Measurements from ENCODE around the gene GRM7.

Gene GRM7

DNA sequence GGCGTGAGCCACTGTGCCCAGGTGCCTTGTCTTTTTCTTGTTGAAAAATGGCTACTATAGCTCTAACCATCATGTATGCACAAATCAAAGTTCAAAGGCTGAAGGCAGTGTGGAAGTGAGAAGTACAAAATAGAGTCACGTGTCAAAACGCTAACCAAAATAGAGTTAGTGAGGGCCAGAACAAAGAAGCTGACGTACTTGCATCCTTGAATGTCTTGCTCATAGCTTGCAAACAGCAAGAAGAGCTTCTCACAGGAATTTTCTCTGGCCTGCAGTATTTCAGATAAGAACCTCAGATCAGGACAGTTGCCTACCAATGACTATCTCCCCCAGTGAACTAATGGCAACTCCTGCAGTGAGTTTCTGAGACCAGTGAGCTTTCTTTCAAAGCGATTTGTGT, 713.5 kb downstream of the GRM7 start:
- no peak for TF ChIP-seq CTCF (IDR thresholded peaks at IDR 0.05; ENCODE audit: extremely low read depth, insufficient read depth, missing control alignments)
- in situ Hi-C loops (cut with MboI; ENCODE audit: low pct_unique_long_range_greater_than_20kb, low sequenced_read_pairs, unreplicated experiment): no loop called here
- DNase-seq (ENCODE audit: low spot score): no peak

DNA sequence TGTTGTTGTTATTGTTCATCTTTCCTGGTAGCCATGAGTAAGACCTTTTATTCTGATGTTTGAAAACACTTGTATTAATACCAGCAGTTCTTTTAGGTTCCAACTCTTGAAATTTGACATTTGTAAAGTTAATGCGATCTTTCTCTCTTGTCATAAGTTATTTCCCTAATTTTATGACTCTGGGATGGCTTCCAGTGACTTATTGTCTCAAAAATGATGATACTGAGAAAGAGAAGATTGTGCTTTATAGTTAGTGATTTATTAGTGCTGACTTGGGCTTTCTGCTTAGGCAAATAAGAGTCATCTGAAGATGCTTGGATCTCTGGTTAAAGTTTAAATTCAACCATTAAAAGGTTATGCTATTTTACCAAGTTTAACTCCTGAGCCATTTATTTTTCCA, 715.2 kb downstream of the GRM7 start:
- DNase-seq (ENCODE audit: low spot score): no peak
- no peak for TF ChIP-seq CTCF (IDR thresholded peaks at IDR 0.05; ENCODE audit: extremely low read depth, insufficient read depth, missing control alignments)
- in situ Hi-C loops (cut with MboI; ENCODE audit: low pct_unique_long_range_greater_than_20kb, low sequenced_read_pairs, unreplicated experiment): no loop called here

DNA sequence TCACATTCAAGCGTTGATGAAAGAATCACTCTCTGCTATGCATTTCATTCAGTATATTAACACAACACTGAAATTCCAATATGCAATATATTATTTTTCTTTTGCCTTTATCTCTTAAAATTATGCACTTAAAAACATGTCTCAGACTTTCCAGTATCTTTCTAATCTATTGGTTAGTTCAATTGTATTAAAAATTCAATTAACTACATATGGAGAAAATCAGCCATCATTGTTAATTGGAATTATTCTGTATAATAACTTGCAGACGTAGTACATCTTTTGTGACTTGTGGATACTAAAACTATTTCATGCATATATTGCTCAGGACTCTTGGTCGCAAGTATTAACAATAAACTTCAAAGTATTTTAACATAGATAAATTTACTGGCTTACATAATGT, 715.6 kb downstream of the GRM7 start:
- no peak for TF ChIP-seq CTCF (IDR thresholded peaks at IDR 0.05; ENCODE audit: extremely low read depth, insufficient read depth, missing control alignments)
- in situ Hi-C loops (cut with MboI; ENCODE audit: low pct_unique_long_range_greater_than_20kb, low sequenced_read_pairs, unreplicated experiment): no loop called here
- no peak for DNase-seq (ENCODE audit: low spot score)

GRCh38 chr3:7577513-7577912, 716.6 kb downstream of the GRM7 start:
- no peak for DNase-seq (ENCODE audit: low spot score)
- TF ChIP-seq CTCF (IDR thresholded peaks at IDR 0.05; ENCODE audit: extremely low read depth, insufficient read depth, missing control alignments): no peak
- in situ Hi-C loops (cut with MboI; ENCODE audit: low pct_unique_long_range_greater_than_20kb, low sequenced_read_pairs, unreplicated experiment): no loop called here

DNA sequence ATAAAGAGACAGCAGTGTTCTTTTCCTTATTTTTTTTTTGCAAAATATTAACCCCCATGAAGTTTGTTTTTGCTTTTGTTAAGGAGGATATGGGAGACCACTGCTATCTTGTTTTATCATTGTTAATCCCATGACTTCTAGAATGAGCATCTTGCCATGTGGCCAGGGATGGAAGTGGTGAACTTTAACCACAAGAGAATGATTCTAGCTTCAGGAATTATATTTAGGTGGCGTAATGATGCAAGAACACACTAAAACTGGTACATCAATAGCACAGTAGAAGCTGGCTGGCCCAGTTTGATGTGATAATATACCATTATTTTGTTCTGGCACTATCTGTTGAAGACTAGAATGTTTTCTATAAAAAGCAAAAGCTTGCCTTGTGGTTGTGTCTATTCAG, 720.9 kb downstream of the GRM7 start:
- no peak for TF ChIP-seq CTCF (IDR thresholded peaks at IDR 0.05; ENCODE audit: extremely low read depth, insufficient read depth, missing control alignments)
- DNase-seq (ENCODE audit: low spot score): no peak
- in situ Hi-C loops (cut with MboI; ENCODE audit: low pct_unique_long_range_greater_than_20kb, low sequenced_read_pairs, unreplicated experiment): no loop called here

DNA sequence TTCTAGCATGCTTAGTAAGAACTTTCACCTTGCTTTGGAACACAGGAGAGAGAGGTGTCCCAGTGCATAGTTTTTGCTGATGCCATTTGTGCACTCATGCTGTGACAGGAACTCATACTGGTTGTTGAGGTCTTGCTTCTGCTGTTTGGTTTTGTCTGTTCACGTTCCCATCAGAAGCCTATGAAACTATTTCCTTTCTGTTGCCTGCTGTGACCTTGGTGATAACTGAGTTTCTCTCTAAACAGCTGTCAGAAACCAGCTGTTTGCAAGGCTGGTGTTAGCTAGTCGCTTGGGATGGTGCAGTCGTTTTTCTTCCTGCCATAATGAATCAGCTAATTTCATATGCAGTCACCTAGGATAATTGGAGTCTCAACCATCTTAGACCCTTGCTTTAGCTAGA, 724.1 kb downstream of the GRM7 start:
- in situ Hi-C loops (cut with MboI; ENCODE audit: low pct_unique_long_range_greater_than_20kb, low sequenced_read_pairs, unreplicated experiment): no loop called here
- no peak for TF ChIP-seq CTCF (IDR thresholded peaks at IDR 0.05; ENCODE audit: extremely low read depth, insufficient read depth, missing control alignments)
- DNase-seq (ENCODE audit: low spot score): no peak

DNA sequence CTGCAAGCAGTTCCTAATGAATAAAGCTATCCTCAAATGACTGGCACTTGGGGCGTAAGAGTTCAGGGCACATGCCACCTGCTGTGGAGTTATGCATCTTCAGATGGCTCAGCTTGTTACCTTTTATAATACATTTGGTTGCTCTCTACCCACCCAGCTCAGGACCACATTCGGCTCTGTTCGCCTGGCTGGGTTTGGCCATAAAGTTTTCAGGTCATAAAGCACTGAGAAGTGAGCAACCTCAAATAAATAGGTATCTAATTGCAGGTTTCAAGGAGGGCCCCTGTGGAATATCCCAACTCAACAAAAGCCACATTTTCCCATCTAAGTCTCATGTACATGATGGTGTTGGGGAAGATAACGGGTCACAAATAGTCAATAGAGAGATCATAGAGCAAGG, 727.3 kb downstream of the GRM7 start:
- DNase-seq (ENCODE audit: low spot score): no peak
- no peak for TF ChIP-seq CTCF (IDR thresholded peaks at IDR 0.05; ENCODE audit: extremely low read depth, insufficient read depth, missing control alignments)
- in situ Hi-C loops (cut with MboI; ENCODE audit: low pct_unique_long_range_greater_than_20kb, low sequenced_read_pairs, unreplicated experiment): no loop called here
